ENCODE data around the gene LYPD4.

The LYPD4 gene

DNA sequence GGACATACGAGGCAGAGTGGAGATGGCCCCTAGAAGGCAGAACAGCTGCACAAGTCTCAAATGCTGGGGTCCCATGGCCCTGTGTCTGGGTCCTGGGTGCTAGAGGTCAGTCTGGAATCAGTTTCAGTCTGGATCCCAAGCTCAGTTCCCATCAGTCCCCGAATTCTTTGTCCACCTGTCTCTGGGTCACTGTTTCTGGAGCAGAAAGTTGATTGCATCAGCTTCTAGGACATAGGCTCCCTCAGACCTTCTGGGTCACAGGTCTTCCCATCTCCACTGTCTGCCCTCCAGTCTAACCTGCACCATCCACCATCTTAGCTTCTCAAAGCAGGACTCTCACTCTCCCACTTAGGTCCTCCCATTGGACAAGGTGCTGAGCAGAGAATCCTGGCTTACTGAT, 5.3 kb downstream of the LYPD4 start:
- Histone ChIP-seq H4K20me1 (ENCODE audit: insufficient read depth) (no peaks in the 10 kb centered on the region), H3K27me3 (ENCODE audit: insufficient read depth, low read depth) (peaks cover 48% of the 10 kb centered on the region), H3K36me3 (ENCODE audit: insufficient read depth) (no peaks in the 10 kb centered on the region), H3K27ac (no peak overlapping the region), H3K9ac (no peak overlapping the region), H3K4me3 (IDR thresholded peaks at IDR 0.05; ENCODE audit: insufficient read depth, low read depth, low read length) (no peak overlapping the region), H2AFZ (ENCODE audit: low read depth) (no peak overlapping the region), H3K4me1 (ENCODE audit: low read depth, poor library complexity, severe bottlenecking) (no peaks in the 10 kb centered on the region), H3K4me2 (no peak overlapping the region), H3K79me2 (ENCODE audit: insufficient read depth, low read depth) (no peaks in the 10 kb centered on the region)
- TF ChIP-seq CTCF (conservative IDR thresholded peaks at IDR 0.05; ENCODE audit: low read depth, low read length) = no peak

DNA sequence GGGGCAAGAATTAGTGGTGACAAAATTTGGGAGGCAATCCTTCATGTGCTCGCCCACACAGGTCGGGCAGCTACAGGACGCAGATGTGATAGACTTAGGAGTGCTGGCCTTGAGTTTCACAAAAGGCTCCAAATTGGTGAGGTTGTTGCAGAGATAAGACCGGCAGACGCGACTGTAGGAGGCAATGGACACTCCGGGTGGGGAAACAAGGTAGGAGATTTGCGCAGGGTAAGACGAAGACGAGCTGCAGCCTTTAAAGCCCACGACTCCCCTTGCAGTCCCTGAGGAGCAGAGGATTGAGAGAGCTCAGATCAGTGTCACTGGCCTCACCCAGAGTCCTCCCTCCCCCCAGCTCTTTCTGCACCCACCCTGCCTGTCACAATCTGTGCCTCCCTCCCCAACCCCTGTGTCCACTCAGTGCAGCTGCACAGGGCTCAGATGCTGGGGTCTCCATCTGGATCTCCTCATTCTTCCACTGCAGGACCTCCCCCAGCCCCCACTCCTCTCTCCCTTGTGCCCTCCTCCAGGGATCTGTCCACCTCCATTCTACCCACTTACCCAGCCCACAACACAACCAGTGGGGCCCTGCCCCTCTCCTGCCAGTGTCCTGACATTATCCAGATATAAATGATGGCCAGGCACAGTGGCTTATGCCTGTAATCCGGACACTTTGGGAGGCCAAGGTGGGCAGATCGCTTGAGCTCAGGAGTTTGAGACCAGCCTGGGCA, 6.3 kb downstream of the LYPD4 start:
- Histone ChIP-seq H3K9ac (no peak overlapping the region), H3K27me3 (ENCODE audit: insufficient read depth, low read depth) (peaks cover 43% of the 10 kb centered on the region), H3K36me3 (ENCODE audit: insufficient read depth) (no peaks in the 10 kb centered on the region), H3K4me3 (IDR thresholded peaks at IDR 0.05; ENCODE audit: insufficient read depth, low read depth, low read length) (no peak overlapping the region), H3K27ac (no peak overlapping the region), H3K79me2 (ENCODE audit: insufficient read depth, low read depth) (no peaks in the 10 kb centered on the region), H3K4me2 (no peak overlapping the region), H4K20me1 (ENCODE audit: insufficient read depth) (no peaks in the 10 kb centered on the region), H2AFZ (ENCODE audit: low read depth) (no peak overlapping the region), H3K4me1 (ENCODE audit: low read depth, poor library complexity, severe bottlenecking) (no peaks in the 10 kb centered on the region)
- TF ChIP-seq CTCF (conservative IDR thresholded peaks at IDR 0.05; ENCODE audit: low read depth, low read length) = no peak

DNA sequence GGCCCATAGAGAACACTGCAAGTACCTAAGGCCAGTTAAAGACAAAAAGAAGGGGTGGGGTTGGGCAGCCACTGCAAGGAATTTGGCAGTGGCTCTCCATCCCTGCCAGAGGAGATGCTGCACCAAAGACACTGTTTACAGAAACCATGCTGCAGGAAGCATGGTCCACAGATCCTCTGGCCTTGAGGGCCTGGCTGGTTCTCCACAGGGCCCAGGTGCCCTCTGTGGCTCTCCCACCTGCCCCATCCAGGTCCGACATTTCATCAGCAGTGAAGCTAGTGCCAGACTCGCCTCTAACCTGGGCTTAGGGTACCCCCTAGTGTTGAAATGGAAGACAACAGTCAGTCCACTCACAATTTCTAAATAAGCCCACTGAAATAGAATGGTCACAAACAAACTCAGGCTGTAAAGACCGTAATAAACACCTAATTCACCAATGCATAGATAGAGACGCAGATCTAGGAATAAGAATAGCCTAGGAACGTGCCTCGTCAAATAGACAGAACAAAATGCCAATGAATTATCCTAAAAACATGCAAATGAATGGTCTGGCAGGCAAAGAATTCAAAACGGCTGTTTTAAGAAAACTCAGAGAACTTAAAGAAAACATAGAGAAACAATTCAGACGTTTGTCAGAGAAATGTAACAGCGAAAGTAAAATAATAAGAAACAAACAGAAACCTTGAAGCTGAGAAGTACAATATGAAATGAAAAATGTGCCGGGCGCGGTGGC, 23.3 kb downstream of the LYPD4 start:
- no peak overlapping the region for H2AFZ ChIP-seq (ENCODE audit: low read depth)
- H3K79me2 ChIP-seq (ENCODE audit: insufficient read depth, low read depth) = no peaks in the 10 kb centered on the region
- no peaks in the 10 kb centered on the region for H3K4me1 ChIP-seq (ENCODE audit: low read depth, poor library complexity, severe bottlenecking)
- no peak overlapping the region for H3K4me2 ChIP-seq
- no peaks in the 10 kb centered on the region for H4K20me1 ChIP-seq (ENCODE audit: insufficient read depth)
- H3K4me3 ChIP-seq (IDR thresholded peaks at IDR 0.05; ENCODE audit: insufficient read depth, low read depth, low read length) = no peak overlapping the region
- no peaks in the 10 kb centered on the region for H3K36me3 ChIP-seq (ENCODE audit: insufficient read depth)
- H3K27ac ChIP-seq = no peak overlapping the region
- peaks cover 53% of the 10 kb centered on the region; the same call in 1 of the 2 replicates for H3K27me3 ChIP-seq (ENCODE audit: insufficient read depth, low read depth)
- H3K9ac ChIP-seq = no peak overlapping the region
- peak; percentile 86 for TF ChIP-seq CTCF (conservative IDR thresholded peaks at IDR 0.05; ENCODE audit: low read depth, low read length)

DNA sequence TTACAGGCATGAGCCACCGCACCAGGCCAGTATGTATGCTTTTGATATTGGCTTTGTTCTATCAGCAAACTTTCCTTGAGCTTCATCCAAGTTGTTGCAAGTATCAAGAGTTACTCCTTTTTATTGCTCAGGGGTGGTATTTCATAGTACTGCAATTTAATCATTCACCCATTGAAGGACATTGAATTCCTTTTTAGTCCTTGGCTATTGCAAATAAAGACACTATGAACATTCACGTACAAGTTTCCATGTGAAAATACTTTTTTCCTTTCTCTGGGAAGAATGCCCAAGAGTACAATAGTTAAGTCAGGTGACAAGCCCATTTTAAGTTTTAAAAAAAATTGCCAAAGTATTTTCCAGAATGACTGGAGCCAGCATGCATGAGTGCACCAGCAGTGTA, 27.7 kb downstream of the LYPD4 start:
- Histone ChIP-seq H3K27ac (no peak overlapping the region), H3K4me3 (IDR thresholded peaks at IDR 0.05; ENCODE audit: insufficient read depth, low read depth, low read length) (no peak overlapping the region), H4K20me1 (ENCODE audit: insufficient read depth) (no peaks in the 10 kb centered on the region), H3K36me3 (ENCODE audit: insufficient read depth) (no peaks in the 10 kb centered on the region), H2AFZ (ENCODE audit: low read depth) (no peak overlapping the region), H3K9ac (no peak overlapping the region), H3K79me2 (ENCODE audit: insufficient read depth, low read depth) (no peaks in the 10 kb centered on the region), H3K27me3 (ENCODE audit: insufficient read depth, low read depth) (peaks cover 49% of the 10 kb centered on the region; the same call in 1 of the 2 replicates), H3K4me2 (no peak overlapping the region), H3K4me1 (ENCODE audit: low read depth, poor library complexity, severe bottlenecking) (no peaks in the 10 kb centered on the region)
- no peak for TF ChIP-seq CTCF (conservative IDR thresholded peaks at IDR 0.05; ENCODE audit: low read depth, low read length)

Measured in KMS-11 (cell line).